Esophagus squamous epithelium (tissue), 5 donors: ENCODE measurements around the gene CLCN1. TPM values are rescaled to one million over a fixed set of nuclear protein-coding genes. Genes with fewer than 3 reads are reported as not detected.

Experiments used
- DNase-seq: peaks from one replicate; lab custom pipeline; 2025; lab: John Stamatoyannopoulos, UW
- H3K27ac ChIP-seq, 4 donors: fragments of 200-600 bp; sonication (generic); one replicate each; pipeline ENCODE4 v1.5.1; 2016 to 2019; ENCODE audit warnings: mild to moderate bottlenecking in 1 of 4
- H3K27me3 ChIP-seq, 4 donors: fragments of 200-600 bp; sonication (generic); 1 replicate in 3 of 4; 2 replicates in 1 of 4; pipeline versions ENCODE4 v1.5.1 to v1.6.0; 2017 to 2021; ENCODE audit warnings: antibody characterized with exemption in 1 of 4
- H3K36me3 ChIP-seq, 3 donors: fragments of 200-600 bp; sonication (generic); one replicate each; pipeline ENCODE4 v1.5.1; 2016 to 2019
- H3K4me1 ChIP-seq, 3 donors: fragments of 200-600 bp; sonication (generic); one replicate each; pipeline ENCODE4 v1.5.1; 2017 to 2019
- H3K4me3 ChIP-seq, 4 donors: fragments of 200-600 bp; sonication (generic); 1 replicate in 3 of 4; 2 replicates in 1 of 4; pipeline ENCODE4 v1.5.1; 2016 to 2019; ENCODE audit warnings: mild to moderate bottlenecking in 2 of 4, moderate library complexity in 1 of 4
- H3K9me3 ChIP-seq, 3 donors: fragments of 200-600 bp; sonication (generic); one replicate each; pipeline ENCODE4 v1.5.1; 2016 to 2019
- CTCF ChIP-seq, 6 experiments: fragments of 450-650 bp in 4 of 6; fragments of 200-600 bp in 2 of 6; sonication (generic) in 2 of 6; IDR thresholded peaks; one replicate each; pipeline ENCODE4 v1.5.1; 2016 to 2019; ENCODE audit warnings: antibody characterized with exemption in 6 of 6, mild to moderate bottlenecking in 4 of 6, moderate library complexity in 4 of 6
- POLR2A ChIP-seq, 4 donors: fragments of 450-650 bp; IDR thresholded peaks; one replicate each; pipeline ENCODE4 v1.6.1; 2017; ENCODE audit warnings: antibody characterized with exemption in 4 of 4, mild to moderate bottlenecking in 4 of 4, moderate library complexity in 3 of 4
- WGBS, 2 donors: methylation state at CpG; one replicate each; pipeline ENCODE4 v1.1.5; 2018; 5-methylcytosine and 5-hydroxymethylcytosine counted together
- intact Hi-C: fragments of 100-400 bp; cut with DNase I; formaldehyde crosslinking; loops from one replicate; pipeline ENCODE4 v1.15.0; 2022
- total RNA-seq, 4 donors: library from RNA; depleted of rRNA; stranded (reverse); fragments of >200 nt; gene quantifications; one replicate each; pipeline ENCODE4 v1.1.0, GENCODE V29; 2016
- donor health status: DM: yes; HTN: yes; CAD: no.

CLCN1 gene
- total RNA-seq, 4 donors from 2014 or later = under 0.01 to 0.91 (median 0.13) TPM; not detected in 1

- Histone ChIP-seq H3K9me3 (no peaks in the 10 kb centered on the region), H3K27ac (peak overlapping the region; percentile 93 to 100 (median 100)), H3K4me3 (peak overlapping the region; percentile 98 to 100 (median 98)), H3K27me3 (no peaks in the 10 kb centered on the region), H3K36me3 (peaks cover 0 to 20% (median 0%) of the 10 kb centered on the region in 3 donors), H3K4me1 (peaks cover 38 to 82% (median 63%) of the 10 kb centered on the region in 3 donors)
- TF ChIP-seq POLR2A (IDR thresholded peaks at IDR 0.05) (no peak), CTCF (IDR thresholded peaks at IDR 0.05) (no peak)
- intact Hi-C loops = no loop called here
- WGBS, 2 donors = 0 to 13% methylated on average over 3 to 7 of the region's 21 CpGs
- DNase-seq = no peak
Observed at GRCh38 chr7:143382126-143382790, 66.3 kb downstream of the CLCN1 start.

- H3K27ac ChIP-seq = peak overlapping the region; percentile 93 to 100 (median 100)
- intact Hi-C loops = no loop called here
- peaks cover 0 to 28% (median under 1%) of the 10 kb centered on the region in 3 donors for H3K36me3 ChIP-seq
- H3K4me1 ChIP-seq = peaks cover 43 to 86% (median 64%) of the 10 kb centered on the region in 3 donors
- no peaks in the 10 kb centered on the region for H3K27me3 ChIP-seq
- no peaks in the 10 kb centered on the region for H3K9me3 ChIP-seq
- 71 to 73% methylated on average over 5 to 15 of the region's 15 CpGs for WGBS, 2 donors
- no peak for DNase-seq
- peak overlapping the region; percentile 98 to 100 (median 98) for H3K4me3 ChIP-seq
- TF ChIP-seq POLR2A (IDR thresholded peaks at IDR 0.05) = no peak
- no peak for TF ChIP-seq CTCF (IDR thresholded peaks at IDR 0.05)
Observed at GRCh38 chr7:143382791-143383641, 67.1 kb downstream of the CLCN1 start.

- peak overlapping the region in 3 of 4 donors; percentile 98 to 100 (median 99) for H3K4me3 ChIP-seq
Observed at GRCh38 chr7:143383642-143383957, 67.7 kb downstream of the CLCN1 start.

DNA sequence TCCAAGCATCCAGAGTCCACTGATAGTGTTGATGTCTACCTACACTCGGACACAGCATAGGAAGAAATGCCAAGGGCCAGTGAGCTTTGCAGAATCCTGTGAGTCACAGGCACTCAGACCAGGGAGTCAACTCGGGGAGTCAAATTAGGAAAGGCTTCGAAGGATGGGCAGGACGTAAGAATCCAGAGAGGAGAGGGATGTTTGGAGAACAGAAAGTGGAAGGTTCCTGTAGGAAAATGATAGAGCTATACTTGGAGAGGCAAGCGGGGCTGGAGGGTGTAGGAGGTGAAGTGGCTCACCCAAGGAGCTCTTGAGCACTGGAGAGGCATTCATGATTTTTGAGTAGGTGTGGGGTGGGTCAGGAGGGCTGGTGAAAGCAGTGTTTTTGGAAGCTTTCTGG lies 68.2 kb downstream of the CLCN1 start:
- Histone ChIP-seq H3K4me3 (peak overlapping the region in 3 of 4 donors; percentile 98 to 100 (median 99)), H3K27me3 (no peaks in the 10 kb centered on the region), H3K4me1 (peaks cover 43 to 86% (median 56%) of the 10 kb centered on the region in 3 donors), H3K36me3 (peaks cover 9 to 39% (median 12%) of the 10 kb centered on the region in 3 donors), H3K27ac (peak overlapping the region; percentile 23 to 100 (median 96)), H3K9me3 (no peaks in the 10 kb centered on the region)
- intact Hi-C loops = no loop called here
- WGBS, 2 donors = 63 to 64% methylated on average over 5 of the region's 5 CpGs
- TF ChIP-seq POLR2A (IDR thresholded peaks at IDR 0.05) (no peak), CTCF (IDR thresholded peaks at IDR 0.05) (no peak)
- DNase-seq = no peak

More at GRCh38 chr7:143383642-143383957, 67.7 kb downstream of the CLCN1 start:
- Histone ChIP-seq H3K9me3 (no peaks in the 10 kb centered on the region), H3K4me1 (peaks cover 43 to 86% (median 61%) of the 10 kb centered on the region in 3 donors), H3K27ac (peak overlapping the region; percentile 93 to 100 (median 100)), H3K27me3 (no peaks in the 10 kb centered on the region), H3K36me3 (peaks cover 6 to 34% (median 6%) of the 10 kb centered on the region in 3 donors)
- WGBS, 2 donors = 33% methylated on average over 1 of the region's 1 CpG; no CpG with 5 or more reads in 1 of the 2 donors
- no peak for DNase-seq
- intact Hi-C loops = no loop called here
- TF ChIP-seq CTCF (IDR thresholded peaks at IDR 0.05) = no peak
- TF ChIP-seq POLR2A (IDR thresholded peaks at IDR 0.05) = no peak
